Measurements from ENCODE around the gene RET. TPM values are rescaled to one million over a fixed set of nuclear protein-coding genes. Genes with fewer than 3 reads are reported as not detected.

RET gene
- total and polyA plus RNA-seq, 2 of the 8 experiments (the other 6 are each of a cell fraction or from before 2014, with no cell fraction given): 6.7 to 8.4 TPM

DNA sequence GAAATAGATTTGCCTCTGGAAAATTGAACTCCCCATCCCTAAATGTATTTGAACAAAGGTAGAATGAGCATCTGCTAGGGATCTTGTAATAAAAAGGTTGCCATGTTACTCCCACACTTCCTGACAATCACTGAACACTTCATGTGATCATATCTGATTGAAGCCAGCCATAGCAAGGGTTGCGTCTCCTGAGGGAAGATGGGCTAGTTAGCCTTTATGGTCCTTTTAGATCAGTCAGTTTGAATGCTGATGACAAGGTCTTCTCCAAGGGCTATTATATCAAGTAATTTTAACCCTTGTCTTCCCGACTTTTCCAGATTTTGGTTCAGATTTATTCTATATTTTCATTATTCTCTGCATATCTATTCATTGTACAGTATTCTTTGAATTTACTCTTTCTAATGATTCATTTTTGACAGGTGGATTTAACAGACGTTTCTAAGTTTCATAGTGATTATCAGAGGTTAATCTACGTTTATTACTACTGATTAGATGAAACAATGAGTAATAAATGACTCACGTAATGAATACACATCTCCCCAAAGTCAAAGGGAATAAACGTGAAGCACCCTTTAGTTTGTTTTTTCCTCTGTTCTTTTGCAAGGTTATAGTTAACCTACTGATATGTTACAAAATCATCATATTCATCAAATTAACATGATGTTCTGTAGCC, 89.5 kb downstream of the RET start:
- no peaks in the 10 kb centered on the region for H3K9me3 ChIP-seq (ENCODE audit: insufficient read depth in 2 of 2, low read depth in 1 of 2, low read length in 1 of 2)
- no peaks in the 10 kb centered on the region for H3K36me3 ChIP-seq (ENCODE audit: control insufficient read depth in 2 of 4, insufficient read depth in 4 of 4, low read length in 3 of 4)
- DNase-seq (ENCODE audit: low read depth in 1 of 2, low spot score in 2 of 2) (no peak), FAIRE-seq (no peak)
- H4K91ac ChIP-seq (replicated peaks; ENCODE audit: insufficient read length, low read length): no peak overlapping the region
- H3K23ac ChIP-seq (ENCODE audit: insufficient read length): no peak overlapping the region
- no peak overlapping the region for H3K4me3 ChIP-seq (ENCODE audit: extremely low read depth in 1 of 4, insufficient read depth in 2 of 4, low read depth in 3 of 4, low read length in 4 of 4)
- ChIA-PET CTCF (ENCODE audit: partially characterized antibody) (interaction anchor here (0.6 to 10.6 kb wide), 2 partner anchors 37 to 296 kb away, joined by 3 to 86 read pairs; no protein-coding TSS in a partner anchor), POLR2A (ENCODE audit: partially characterized antibody) (no interaction called here)
- H2BK20ac ChIP-seq (ENCODE audit: low read length): no peak overlapping the region
- H3K18ac ChIP-seq (ENCODE audit: extremely low read depth, low read length): no peak overlapping the region
- no peak overlapping the region for H2AFZ ChIP-seq (ENCODE audit: low read length)
- H2BK15ac ChIP-seq (ENCODE audit: low read length): no peak overlapping the region
- no peak overlapping the region for H3K4me2 ChIP-seq (ENCODE audit: insufficient read depth in 1 of 2, low read depth in 2 of 2, low read length in 2 of 2)
- no peak overlapping the region for H3K9ac ChIP-seq (replicated peaks in 1 of 4; ENCODE audit: extremely low read depth in 1 of 4, low read depth in 3 of 4, low read length in 3 of 4)
- H3K27me3 ChIP-seq (replicated peaks in 1 of 4; ENCODE audit: control insufficient read depth in 3 of 4, extremely low read depth in 1 of 4, insufficient read depth in 3 of 4, low read length in 3 of 4): no peaks in the 10 kb centered on the region
- no peak overlapping the region for H2BK120ac ChIP-seq (replicated peaks; ENCODE audit: low read depth, low read length)
- no peak overlapping the region for H3K4ac ChIP-seq (replicated peaks; ENCODE audit: insufficient read length, low read depth, low read length)
- no peaks in the 10 kb centered on the region for H3K4me1 ChIP-seq (replicated peaks in 1 of 4; ENCODE audit: control insufficient read depth in 3 of 4, insufficient read depth in 4 of 4, low read length in 3 of 4)
- H2BK5ac ChIP-seq (ENCODE audit: low read depth, low read length): no peak overlapping the region
- WGBS, 2 experiments (ENCODE audit: extremely low coverage in 1 of 2, insufficient coverage in 1 of 2, insufficient read length in 1 of 2, insufficient replicate concordance in 2 of 2, low coverage in 1 of 2, low lambda C conversion rate in 2 of 2, missing lambda C conversion rate in 1 of 2): 84% methylated on average over 6 of the region's 6 CpGs; no CpG with 5 or more reads in 1 of the 2 experiments
- no peak overlapping the region for H3K14ac ChIP-seq (ENCODE audit: insufficient read length)
- H4K20me1 ChIP-seq (replicated peaks in 1 of 2; ENCODE audit: control insufficient read depth in 1 of 2, insufficient read depth in 2 of 2, low read length in 2 of 2): no peaks in the 10 kb centered on the region
- no peak overlapping the region for H2AK5ac ChIP-seq (ENCODE audit: low read depth, low read length)
- H3K79me2 ChIP-seq (ENCODE audit: control insufficient read depth in 1 of 2, insufficient read depth in 2 of 2, low read length in 2 of 2): no peaks in the 10 kb centered on the region
- no peak overlapping the region for H3K56ac ChIP-seq (replicated peaks; ENCODE audit: insufficient read length, low read depth, low read length)
- H2BK12ac ChIP-seq (ENCODE audit: low read depth, low read length): no peak overlapping the region
- no peak overlapping the region for H4K8ac ChIP-seq (ENCODE audit: extremely low read depth, insufficient read depth, low read length)
- no peaks in the 10 kb centered on the region for H3K79me1 ChIP-seq (ENCODE audit: low read depth, low read length)
- no peaks in the 10 kb centered on the region for H3K23me2 ChIP-seq (ENCODE audit: low read depth, low read length)
- H4K5ac ChIP-seq (ENCODE audit: insufficient read length, low read depth, low read length): no peak overlapping the region
- no peak overlapping the region for H3K27ac ChIP-seq (ENCODE audit: low read depth, low read length)
- TF ChIP-seq CBX5 (IDR thresholded peaks at IDR 0.05; ENCODE audit: low read depth, low read length): no peak
- no peak for TF ChIP-seq TCF12 (IDR thresholded peaks at IDR 0.05; ENCODE audit: low read depth, low read length)
- TF ChIP-seq, protein P1, sequence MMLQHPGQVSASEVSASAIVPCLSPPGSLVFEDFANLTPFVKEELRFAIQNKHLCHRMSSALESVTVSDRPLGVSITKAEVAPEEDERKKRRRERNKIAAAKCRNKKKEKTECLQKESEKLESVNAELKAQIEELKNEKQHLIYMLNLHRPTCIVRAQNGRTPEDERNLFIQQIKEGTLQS (IDR thresholded peaks at IDR 0.05; ENCODE audit: insufficient read depth, low read depth, low read length): no peak
- no peak for TF ChIP-seq KDM1A (IDR thresholded peaks at IDR 0.05; ENCODE audit: borderline replicate concordance, low read length)
- no peak for TF ChIP-seq SIX5 (IDR thresholded peaks at IDR 0.05; ENCODE audit: low read depth, low read length)
- no peak for TF ChIP-seq KDM5A (IDR thresholded peaks at IDR 0.05; ENCODE audit: low read length)

Data from H1 (cell line).